HG03469 (cell line): ENCODE results near the gene SLC9A3.
"Not testable (repeated sequence)": the region's sequence is repeated elsewhere in the genome, so short reads cannot be mapped to it uniquely, and the experiment has no call there.

ENCODE experiments used
- ATAC-seq: cut with Tn5 transposase; IDR thresholded peaks from one replicate; pipeline ENCODE4 v1.9.1; 2021; ENCODE audit warnings: mild to moderate bottlenecking, moderate library complexity, moderate number of reproducible peaks; ENCODE audit not compliant: unreplicated experiment

The SLC9A3 gene

GRCh38 chr5:492314-492893 is 31.8 kb downstream of the SLC9A3 start:
- no peak for ATAC-seq

GRCh38 chr5:491856-492155 is 32.4 kb downstream of the SLC9A3 start:
- ATAC-seq, result no peak

GRCh38 chr5:491119-491855 is 33.0 kb downstream of the SLC9A3 start:
- ATAC-seq, result no peak

- no peak for ATAC-seq
Observed at GRCh38 chr5:490116-491106, 33.8 kb downstream of the SLC9A3 start.

GRCh38 chr5:489689-490080 is 34.6 kb downstream of the SLC9A3 start:
- no peak for ATAC-seq

GRCh38 chr5:488744-489688 is 35.2 kb downstream of the SLC9A3 start:
- no peak for ATAC-seq

GRCh38 chr5:488241-488640 is 36.0 kb downstream of the SLC9A3 start:
- ATAC-seq, result no peak

- ATAC-seq, result not testable (repeated sequence)
Observed at GRCh38 chr5:486597-486996, 37.7 kb downstream of the SLC9A3 start.

- no peak for ATAC-seq
Observed at GRCh38 chr5:485946-486491, 38.2 kb downstream of the SLC9A3 start.

- ATAC-seq, result no peak
Observed at GRCh38 chr5:485113-485945, 38.9 kb downstream of the SLC9A3 start.

GRCh38 chr5:484556-484955 is 39.7 kb downstream of the SLC9A3 start:
- ATAC-seq, result no peak

- ATAC-seq, result no peak
Observed at GRCh38 chr5:483434-484140, 40.7 kb downstream of the SLC9A3 start.

GRCh38 chr5:483011-483410 is 41.2 kb downstream of the SLC9A3 start:
- ATAC-seq, result no peak

- no peak for ATAC-seq
Observed at GRCh38 chr5:482506-482905, 41.7 kb downstream of the SLC9A3 start.

GRCh38 chr5:482021-482420 is 42.2 kb downstream of the SLC9A3 start:
- no peak for ATAC-seq

GRCh38 chr5:481347-481746 is 42.9 kb downstream of the SLC9A3 start:
- no peak for ATAC-seq

GRCh38 chr5:479566-480319 is 44.5 kb downstream of the SLC9A3 start:
- no peak for ATAC-seq

- ATAC-seq, result no peak
Observed at GRCh38 chr5:478982-479535, 45.2 kb downstream of the SLC9A3 start.
